Adipocyte (in vitro differentiated cells): Measurements from ENCODE around the gene ATF2.
A peak's percentile ranks its signal among the peaks of the same experiment; 100 is the strongest.

Experiments
- DNase-seq: peaks from one replicate; pipeline ENCODE4 v3.0.0-alpha.2; 2015; ENCODE audit warnings: low read depth
- H3K27me3 ChIP-seq: replicated peaks from 2 replicates; pipeline ENCODE4 v1.7.0; 2013; ENCODE audit warnings: mild to moderate bottlenecking, low read length, moderate library complexity; ENCODE audit not compliant: control insufficient read depth, insufficient read depth
- H3K36me3 ChIP-seq: 2 replicates; pipeline ENCODE4 v1.7.0; 2013; ENCODE audit warnings: low read length, mild to moderate bottlenecking, moderate library complexity; ENCODE audit not compliant: control insufficient read depth, insufficient read depth, severe bottlenecking
- H3K4me1 ChIP-seq: 2 replicates; pipeline ENCODE4 v1.7.0; 2013; ENCODE audit warnings: mild to moderate bottlenecking, low read length, moderate library complexity; ENCODE audit not compliant: control insufficient read depth, insufficient read depth
- H3K4me3 ChIP-seq: 2 replicates; pipeline ENCODE4 v1.7.0; 2013; ENCODE audit warnings: mild to moderate bottlenecking, low read length, moderate library complexity
- H3K9ac ChIP-seq: 2 replicates; pipeline ENCODE4 v1.7.0; 2013; ENCODE audit warnings: mild to moderate bottlenecking, low read length, moderate library complexity
- H3K9me3 ChIP-seq: 2 replicates; pipeline ENCODE4 v1.7.0; 2013; ENCODE audit warnings: mild to moderate bottlenecking, low read length, moderate library complexity; ENCODE audit not compliant: control insufficient read depth

The ATF2 gene

DNA sequence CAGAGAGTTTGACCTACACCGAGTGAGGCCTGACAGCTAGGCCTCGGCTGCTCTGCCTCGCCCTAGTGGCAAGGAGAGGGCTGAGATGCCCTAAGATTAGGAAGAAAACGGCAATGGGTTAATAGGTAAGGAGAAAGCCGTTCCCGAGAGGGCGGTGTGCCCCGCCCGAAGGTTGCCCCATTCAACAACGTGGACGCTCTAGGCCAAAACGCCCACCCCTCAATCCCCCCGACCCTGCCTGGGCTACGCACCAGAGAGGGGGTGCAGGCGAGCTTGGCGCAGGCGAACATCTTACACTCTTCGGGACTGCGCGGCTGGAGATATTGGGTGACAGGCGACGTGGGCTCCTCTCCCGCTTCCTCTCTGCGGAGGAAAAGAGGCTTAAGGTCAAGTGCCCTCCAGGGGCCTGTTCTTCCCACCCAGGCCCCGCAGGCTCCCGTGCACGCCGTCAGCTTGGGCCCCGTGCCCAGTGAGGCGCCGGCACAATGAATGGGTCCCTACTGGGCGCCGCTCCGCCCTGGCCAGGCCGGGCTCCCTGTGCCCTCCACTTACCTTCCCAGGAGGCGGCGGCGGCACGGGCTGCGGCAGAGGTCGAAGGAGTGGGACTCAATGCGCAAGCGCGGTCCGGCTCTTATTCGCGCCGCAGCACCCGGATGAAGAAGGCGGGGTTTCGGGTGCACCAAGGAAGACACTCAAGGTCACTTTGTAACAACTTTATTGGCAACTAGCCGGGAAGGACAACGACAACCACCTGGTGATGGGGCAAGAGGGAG, 13.3 kb upstream of the ATF2 start, which contains the start of gene ATP5MC3:
ATP5MC3 (minus strand) TSS at position 607 of the 773 bp plus-strand sequence; CDS start at position 290, 317 bp downstream.
- Histone ChIP-seq H3K9ac (peak within 1 kb of the TSS; percentile 95), H3K4me1 (peaks cover 23% of the 10 kb centered on the region), H3K27me3 (no peaks in the 10 kb centered on the region), H3K4me3 (peak within 1 kb of the TSS; percentile 92), H3K36me3 (peaks cover 37% of the 10 kb centered on the region), H3K9me3 (no peaks in the 10 kb centered on the region)
- DNase-seq = peak; percentile 96

DNA sequence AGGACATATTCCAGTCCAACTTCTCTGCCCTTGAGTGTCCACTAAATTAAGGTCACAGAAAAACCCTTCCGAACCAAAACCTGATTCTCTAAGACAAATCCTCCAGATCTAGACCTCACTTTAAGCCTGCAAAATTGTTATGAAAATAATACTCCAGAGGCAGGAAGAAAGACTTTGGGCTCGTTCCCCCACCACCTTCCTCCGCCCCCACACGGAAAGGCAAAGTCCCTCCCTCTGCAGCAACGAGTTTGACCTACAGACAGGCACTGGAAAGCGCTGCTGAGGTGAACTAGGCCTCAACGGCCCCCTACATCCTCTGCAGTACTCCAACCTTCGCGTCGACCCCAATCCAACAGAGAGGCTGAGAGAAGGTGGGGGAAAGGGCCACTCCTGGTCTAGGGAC, 12.7 kb upstream of the ATF2 start:
- H3K4me1 ChIP-seq = peaks cover 26% of the 10 kb centered on the region
- H3K4me3 ChIP-seq = peak overlapping the region; percentile 92
- H3K27me3 ChIP-seq = no peaks in the 10 kb centered on the region
- H3K9ac ChIP-seq = peak overlapping the region; percentile 95
- DNase-seq = peak; percentile 67
- no peaks in the 10 kb centered on the region for H3K9me3 ChIP-seq
- peaks cover 42% of the 10 kb centered on the region for H3K36me3 ChIP-seq

- no peaks in the 10 kb centered on the region for H3K27me3 ChIP-seq
- no peak for DNase-seq
- H3K36me3 ChIP-seq = peaks cover 56% of the 10 kb centered on the region
- no peak overlapping the region for H3K9ac ChIP-seq
- H3K4me1 ChIP-seq = peaks cover 22% of the 10 kb centered on the region
- no peaks in the 10 kb centered on the region for H3K9me3 ChIP-seq
- H3K4me3 ChIP-seq = no peak overlapping the region
These were observed 8.6 kb upstream of the ATF2 start for GRCh38 chr2:175176624-175177023.

GRCh38 chr2:175175896-175176295, 7.9 kb upstream of the ATF2 start:
- peak; percentile 8 for DNase-seq
- H3K27me3 ChIP-seq = no peaks in the 10 kb centered on the region
- no peak overlapping the region for H3K4me3 ChIP-seq
- peaks cover 56% of the 10 kb centered on the region for H3K36me3 ChIP-seq
- peaks cover 22% of the 10 kb centered on the region for H3K4me1 ChIP-seq
- H3K9me3 ChIP-seq = no peaks in the 10 kb centered on the region
- H3K9ac ChIP-seq = no peak overlapping the region

DNA sequence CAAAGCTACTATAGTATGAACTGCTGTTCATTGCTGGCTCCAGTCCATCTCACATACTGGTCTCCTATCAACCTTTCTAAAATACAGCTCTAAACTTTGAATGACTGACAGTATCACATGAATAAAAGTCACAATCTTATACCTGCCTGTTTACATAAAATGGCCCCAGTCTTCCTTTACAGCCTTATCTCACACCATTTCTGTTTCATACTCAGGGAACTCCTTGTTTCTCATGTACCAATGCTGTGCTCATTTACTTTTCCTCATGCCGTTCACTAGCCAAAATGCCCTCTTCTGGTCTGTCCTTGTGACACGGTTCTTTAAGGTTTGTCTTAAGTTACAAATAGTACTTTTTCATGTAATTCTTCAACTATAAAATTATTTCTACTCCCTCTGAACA, 7.3 kb upstream of the ATF2 start:
- no peaks in the 10 kb centered on the region for H3K9me3 ChIP-seq
- H3K4me1 ChIP-seq = peaks cover 21% of the 10 kb centered on the region
- DNase-seq = no peak
- no peak overlapping the region for H3K9ac ChIP-seq
- no peaks in the 10 kb centered on the region for H3K27me3 ChIP-seq
- H3K4me3 ChIP-seq = no peak overlapping the region
- peaks cover 56% of the 10 kb centered on the region for H3K36me3 ChIP-seq

DNA sequence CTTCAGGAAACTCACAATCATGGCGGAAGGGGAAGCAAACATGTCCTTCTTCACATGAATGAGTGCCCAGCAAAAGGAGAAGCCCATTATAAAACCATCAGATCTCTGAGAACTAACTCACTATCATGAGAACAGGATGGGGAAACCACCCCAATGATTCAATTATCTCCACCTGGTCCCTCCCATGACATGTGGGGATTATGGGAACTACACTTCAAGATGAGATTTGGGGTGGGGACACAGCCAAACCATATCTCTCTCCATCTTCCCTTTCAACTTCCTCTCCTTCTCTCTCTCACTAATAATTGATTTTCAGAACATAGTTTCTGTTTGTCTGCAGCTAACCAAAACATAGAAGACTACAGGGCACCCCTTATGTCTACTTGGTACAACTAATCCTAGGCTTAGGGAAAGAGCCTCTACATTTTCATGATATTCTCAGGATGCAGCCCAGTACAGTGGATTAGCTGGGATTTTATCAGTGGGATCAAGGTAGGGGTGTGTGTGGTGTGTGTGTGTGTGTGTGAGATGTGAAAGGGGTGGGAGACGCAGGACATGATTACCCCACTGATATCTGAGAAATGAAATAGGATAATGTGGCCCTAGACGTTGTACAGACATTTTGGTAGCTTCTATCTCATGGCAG, 2.8 kb upstream of the ATF2 start:
- H3K4me3 ChIP-seq = no peak overlapping the region
- H3K4me1 ChIP-seq = peaks cover 20% of the 10 kb centered on the region
- no peak overlapping the region for H3K9ac ChIP-seq
- H3K9me3 ChIP-seq = no peaks in the 10 kb centered on the region
- H3K27me3 ChIP-seq = no peaks in the 10 kb centered on the region
- no peak for DNase-seq
- peaks cover 15% of the 10 kb centered on the region for H3K36me3 ChIP-seq

DNA sequence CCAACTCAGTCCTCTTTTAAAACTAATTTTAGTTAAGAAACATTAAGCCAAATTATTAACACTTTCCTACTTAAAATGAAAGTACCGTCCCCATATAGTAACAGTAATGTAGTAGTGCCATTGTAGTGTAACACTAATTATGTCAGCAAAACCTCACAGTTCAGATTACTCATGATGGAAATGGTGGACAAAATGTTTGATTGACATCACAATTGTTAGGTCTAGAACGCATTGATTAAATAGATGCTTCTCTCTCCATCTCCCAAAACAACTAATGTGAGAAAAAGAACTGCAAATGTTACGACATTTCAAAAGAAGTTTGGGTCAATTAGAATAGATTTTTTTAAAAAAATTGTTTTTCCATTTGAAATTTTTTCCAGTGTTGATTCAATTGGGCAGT, 1.2 kb upstream of the ATF2 start:
- H3K4me1 ChIP-seq = peaks cover 21% of the 10 kb centered on the region
- no peaks in the 10 kb centered on the region for H3K9me3 ChIP-seq
- no peak for DNase-seq
- no peaks in the 10 kb centered on the region for H3K27me3 ChIP-seq
- peaks cover 7% of the 10 kb centered on the region for H3K36me3 ChIP-seq
- H3K4me3 ChIP-seq = peak overlapping the region; percentile 99
- peak overlapping the region; percentile 100 for H3K9ac ChIP-seq

- H3K27me3 ChIP-seq = no peaks in the 10 kb centered on the region
- H3K9ac ChIP-seq = peak overlapping the region; percentile 100
- H3K9me3 ChIP-seq = no peaks in the 10 kb centered on the region
- DNase-seq = no peak
- peaks cover 7% of the 10 kb centered on the region for H3K36me3 ChIP-seq
- H3K4me3 ChIP-seq = peak overlapping the region; percentile 99
- H3K4me1 ChIP-seq = peaks cover 21% of the 10 kb centered on the region
These were observed 552 bp upstream of the ATF2 start for GRCh38 chr2:175168564-175168945.

- Histone ChIP-seq H3K27me3 (no peaks in the 10 kb centered on the region), H3K4me3 (peak overlapping the region; percentile 99)
- DNase-seq = peak; percentile 71
These were observed 769 bp downstream of the ATF2 start for GRCh38 chr2:175167076-175167791.

GRCh38 chr2:175166216-175166824, 1.7 kb downstream of the ATF2 start:
- peak overlapping the region; percentile 100 for H3K9ac ChIP-seq
- H3K4me3 ChIP-seq = peak overlapping the region; percentile 99
- H3K36me3 ChIP-seq = no peaks in the 10 kb centered on the region
- H3K27me3 ChIP-seq = no peaks in the 10 kb centered on the region
- H3K9me3 ChIP-seq = no peaks in the 10 kb centered on the region
- DNase-seq = peak; percentile 19
- peaks cover 21% of the 10 kb centered on the region for H3K4me1 ChIP-seq

More at GRCh38 chr2:175167076-175167791, 769 bp downstream of the ATF2 start:
- Histone ChIP-seq H3K9ac (peak overlapping the region; percentile 100), H3K36me3 (no peaks in the 10 kb centered on the region), H3K9me3 (no peaks in the 10 kb centered on the region), H3K4me1 (peaks cover 21% of the 10 kb centered on the region)

GRCh38 chr2:175164235-175164634, 3.8 kb downstream of the ATF2 start:
- Histone ChIP-seq H3K4me3 (no peak overlapping the region), H3K36me3 (no peaks in the 10 kb centered on the region)

More at GRCh38 chr2:175164235-175164634, 3.8 kb downstream of the ATF2 start:
- no peak overlapping the region for H3K9ac ChIP-seq
- H3K4me1 ChIP-seq = peaks cover 21% of the 10 kb centered on the region
- no peak for DNase-seq
- no peaks in the 10 kb centered on the region for H3K27me3 ChIP-seq
- no peaks in the 10 kb centered on the region for H3K9me3 ChIP-seq
